Natural killer cell (primary cell): ENCODE measurements around the gene CGB5. TPM values are rescaled to one million over a fixed set of nuclear protein-coding genes. Genes with fewer than 3 reads are reported as not detected.
"Not testable (repeated sequence)": the region's sequence is repeated elsewhere in the genome, so short reads cannot be mapped to it uniquely, and the experiment has no call there.

ENCODE experiments used
- ATAC-seq, 3 donors: fragments of 150-1000 bp in 2 of 3; fragments of 200-7000 bp in 1 of 3; cut with Tn5 transposase; 1 replicate in 1 of 3; 2 replicates in 2 of 3; pipeline ENCODE4 v1.10.0; 2021; ENCODE audit warnings: mild to moderate bottlenecking in 2 of 3, moderate library complexity in 2 of 3
- DNase-seq, 2 donors: peaks; one replicate each; pipeline versions ENCODE4 v3.0.0 to v3.0.0-alpha.2; 2013 to 2021; ENCODE audit warnings: mixed read lengths in 1 of 2
- H3K27ac ChIP-seq: one replicate; pipeline ENCODE4 v1.5.1; 2013; ENCODE audit warnings: mild to moderate bottlenecking, low read length
- H3K27me3 ChIP-seq: one replicate; pipeline ENCODE4 v1.6.1; 2013; ENCODE audit warnings: low read length; ENCODE audit not compliant: control insufficient read depth, insufficient read depth
- H3K36me3 ChIP-seq: one replicate; pipeline ENCODE4 v1.6.1; 2013; ENCODE audit warnings: low read length; ENCODE audit not compliant: control insufficient read depth, insufficient read depth
- H3K4me1 ChIP-seq: one replicate; pipeline ENCODE4 v1.6.1; 2013; ENCODE audit warnings: low read length; ENCODE audit not compliant: control insufficient read depth, insufficient read depth
- H3K4me3 ChIP-seq: one replicate; pipeline ENCODE4 v1.5.1; 2013; ENCODE audit warnings: low read length
- H3K9me3 ChIP-seq: one replicate; pipeline ENCODE4 v1.6.1; 2013; ENCODE audit warnings: low read length; ENCODE audit not compliant: control insufficient read depth, insufficient read depth
- H3K27ac Mint-ChIP-seq, 2 donors: one replicate each; pipeline ENCODE4 v1.8.0; 2022; ENCODE audit warnings: mild to moderate bottlenecking in 2 of 2, mixed read lengths in 2 of 2, moderate library complexity in 1 of 2
- H3K27me3 Mint-ChIP-seq, 2 donors: one replicate each; pipeline ENCODE4 v1.8.0; 2022; ENCODE audit warnings: low read depth in 2 of 2, mixed read lengths in 2 of 2
- H3K36me3 Mint-ChIP-seq: one replicate; pipeline ENCODE4 v1.8.0; 2022; ENCODE audit warnings: mixed read lengths
- H3K4me1 Mint-ChIP-seq, 2 donors: one replicate each; pipeline ENCODE4 v1.8.0; 2022; ENCODE audit warnings: mixed read lengths in 2 of 2
- H3K4me3 Mint-ChIP-seq: one replicate; pipeline ENCODE4 v1.8.0; 2022; ENCODE audit warnings: mild to moderate bottlenecking, moderate library complexity, mixed read lengths
- H3K9me3 Mint-ChIP-seq, 2 donors: one replicate each; pipeline ENCODE4 v1.8.0; 2022; ENCODE audit warnings: mixed read lengths in 2 of 2
- WGBS: methylation state at CpG from one replicate; pipeline ENCODE4 v1.1.7; 2013; ENCODE audit warnings: missing lambda C conversion rate; ENCODE audit not compliant: insufficient coverage; 5-methylcytosine and 5-hydroxymethylcytosine counted together
- intact Hi-C: fragments of 100-400 bp; cut with micrococcal nuclease; formaldehyde crosslinking; loops from one replicate; pipeline ENCODE4 v1.14.2; 2022
- total RNA-seq, 4 donors: library from RNA; stranded (reverse); fragments of 120-200 nt in 1 of 4; gene quantifications; one replicate each; pipeline versions ENCODE4 v1.2.3 to v1.2.4, GENCODE V29; 2013 to 2022

The CGB5 gene
- total RNA-seq, 3 donors from 2014 or later (not counting 1 experiment from before 2014, with no cell fraction given), result not detected

- intact Hi-C loops, H3K4me1 Mint-ChIP-seq, H3K27ac Mint-ChIP-seq, H3K36me3 ChIP-seq, H3K4me1 ChIP-seq, H3K9me3 ChIP-seq, H3K27ac ChIP-seq, H3K9me3 Mint-ChIP-seq, H3K27me3 Mint-ChIP-seq, H3K4me3 Mint-ChIP-seq, H3K27me3 ChIP-seq, H3K4me3 ChIP-seq, H3K36me3 Mint-ChIP-seq: not testable (repeated sequence)
- 36% methylated on average over 23 of the region's 28 CpGs for WGBS
- peak in 2 of 3 donors; percentile 52 to 66 for ATAC-seq
- peak in 1 of 2 donors; percentile 65 for DNase-seq
These were observed 11.9 kb upstream of the CGB5 start, which contains the start of gene CGB2 for GRCh38 chr19:49031642-49032301. Gene CGB2 (plus strand): TSS chr19:49031890. CDS start chr19:49032096, 206 bp downstream.

GRCh38 chr19:49036815-49037214, 6.8 kb upstream of the CGB5 start, which contains the start of gene CGB1:
Gene CGB1 (minus strand): TSS chr19:49036895. CDS start chr19:49036711, 184 bp downstream.
- H3K4me1 Mint-ChIP-seq, H3K4me1 ChIP-seq, H3K27me3 ChIP-seq, H3K9me3 Mint-ChIP-seq, H3K36me3 ChIP-seq, H3K4me3 Mint-ChIP-seq, ATAC-seq, intact Hi-C loops, H3K27ac Mint-ChIP-seq, H3K27me3 Mint-ChIP-seq, H3K36me3 Mint-ChIP-seq, H3K4me3 ChIP-seq, H3K27ac ChIP-seq, H3K9me3 ChIP-seq: not testable (repeated sequence)
- DNase-seq, result peak in 1 of 2 donors; percentile 49
- WGBS, result 60% methylated on average over 9 of the region's 18 CpGs

- H3K4me3 Mint-ChIP-seq, H3K9me3 Mint-ChIP-seq, H3K27me3 ChIP-seq, intact Hi-C loops, H3K4me1 Mint-ChIP-seq, H3K27ac Mint-ChIP-seq, H3K36me3 ChIP-seq, ATAC-seq, H3K36me3 Mint-ChIP-seq, H3K27me3 Mint-ChIP-seq, H3K9me3 ChIP-seq, H3K4me1 ChIP-seq, DNase-seq, H3K27ac ChIP-seq, H3K4me3 ChIP-seq: not testable (repeated sequence)
- 100% methylated on average over 2 of the region's 8 CpGs for WGBS
These were observed 5.5 kb upstream of the CGB5 start for GRCh38 chr19:49038111-49038510.

GRCh38 chr19:49038557-49039276, 4.9 kb upstream of the CGB5 start:
- H3K4me3 Mint-ChIP-seq, H3K27ac Mint-ChIP-seq, H3K36me3 ChIP-seq, H3K4me3 ChIP-seq, H3K9me3 Mint-ChIP-seq, H3K27ac ChIP-seq, H3K27me3 Mint-ChIP-seq, H3K4me1 ChIP-seq, H3K36me3 Mint-ChIP-seq, ATAC-seq, H3K27me3 ChIP-seq, H3K4me1 Mint-ChIP-seq, DNase-seq, intact Hi-C loops, H3K9me3 ChIP-seq: not testable (repeated sequence)
- 88% methylated on average over 26 of the region's 26 CpGs for WGBS

GRCh38 chr19:49039736-49040135, 3.9 kb upstream of the CGB5 start:
- DNase-seq, H3K4me1 Mint-ChIP-seq, H3K27me3 Mint-ChIP-seq, intact Hi-C loops, H3K4me3 ChIP-seq, H3K27me3 ChIP-seq, H3K36me3 Mint-ChIP-seq, H3K9me3 Mint-ChIP-seq, H3K36me3 ChIP-seq, H3K4me3 Mint-ChIP-seq, H3K4me1 ChIP-seq, H3K27ac Mint-ChIP-seq, H3K9me3 ChIP-seq, H3K27ac ChIP-seq, ATAC-seq: not testable (repeated sequence)
- 82% methylated on average over 2 of the region's 9 CpGs for WGBS
